ENCODE measurements around the gene ZNF438.

ZNF438 gene

DNA sequence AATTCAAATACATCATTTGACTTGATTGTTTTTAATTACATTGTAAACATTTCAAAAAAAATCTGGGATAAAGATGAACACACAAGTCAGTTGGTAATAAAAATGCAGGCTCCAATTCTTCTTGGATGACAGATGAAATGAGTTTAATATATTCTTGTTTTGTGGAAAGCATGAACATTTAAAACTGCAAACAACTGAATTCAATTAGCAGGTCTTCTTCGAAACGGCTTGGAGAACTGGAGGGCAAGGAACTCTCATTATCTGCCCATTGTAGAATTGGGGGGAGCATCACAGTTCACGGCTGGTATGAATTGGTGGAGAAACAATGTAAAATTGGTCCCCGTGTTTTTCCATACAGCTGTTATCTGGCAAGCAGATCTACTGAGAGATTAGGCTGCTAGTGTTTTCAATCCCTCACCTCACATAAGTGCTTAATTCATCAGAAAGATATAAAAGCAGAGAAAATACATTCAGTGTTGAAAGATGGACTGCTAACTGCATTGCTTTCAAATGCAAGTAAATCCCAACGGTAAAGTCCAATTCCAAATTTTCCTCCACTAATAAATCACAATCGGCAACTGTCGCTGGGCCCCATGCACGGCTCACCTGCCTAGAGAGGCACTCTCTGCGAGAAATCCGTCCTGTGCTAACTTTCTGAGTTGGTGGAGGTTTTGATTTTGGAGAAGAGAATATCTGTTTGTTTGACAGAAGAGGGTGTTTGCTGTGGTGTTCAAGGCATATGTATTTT, 199.5 kb downstream of the ZNF438 start:
- no peaks in the 10 kb centered on the region for H3K4me1 ChIP-seq (ENCODE audit: control insufficient read depth, low read length)

DNA sequence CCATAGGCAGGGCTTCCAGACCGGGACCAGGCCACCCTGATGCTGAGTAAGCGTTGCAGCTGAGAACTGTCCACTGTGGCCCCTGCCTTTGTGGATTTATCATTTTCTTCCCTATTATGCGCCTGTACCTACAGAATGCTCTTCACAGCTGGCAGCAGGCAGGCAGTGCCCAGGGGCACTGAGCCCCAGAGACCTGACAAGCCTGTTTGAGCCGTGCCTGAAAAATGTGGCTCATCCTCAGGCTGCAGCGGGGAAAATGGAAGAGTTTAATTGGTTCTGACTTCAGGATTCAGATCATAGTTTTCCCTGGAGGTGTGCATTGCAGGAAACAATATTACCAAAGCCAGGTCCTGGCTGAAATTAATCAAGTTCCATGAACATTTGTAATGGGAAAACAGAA, 200.2 kb downstream of the ZNF438 start:
- Histone ChIP-seq H3K79me2 (ENCODE audit: control insufficient read depth, low read length) (no peaks in the 10 kb centered on the region), H3K4me1 (ENCODE audit: control insufficient read depth, low read length) (no peaks in the 10 kb centered on the region), H3K27ac (ENCODE audit: low read depth, low read length) (no peak overlapping the region), H4K20me1 (ENCODE audit: control insufficient read depth, insufficient read depth, low read depth, low read length) (no peaks in the 10 kb centered on the region), H3K9me3 (ENCODE audit: control insufficient read depth, insufficient read depth, low read length) (no peaks in the 10 kb centered on the region), H3K4me2 (ENCODE audit: low read length) (no peak overlapping the region), H3K9me2 (replicated peaks; ENCODE audit: control insufficient read depth, low read length) (no peaks in the 10 kb centered on the region), H3K4me3 (ENCODE audit: low read length) (no peak overlapping the region), H3K36me3 (ENCODE audit: control insufficient read depth, low read length) (no peaks in the 10 kb centered on the region), H3F3A (ENCODE audit: control insufficient read depth, insufficient read depth) (no peaks in the 10 kb centered on the region), H3K27me3 (ENCODE audit: control insufficient read depth, low read length) (peaks cover 5% of the 10 kb centered on the region; the same call in 1 of the 2 replicates)
- TF ChIP-seq EZH2phosphoT487 (IDR thresholded peaks at IDR 0.05; ENCODE audit: borderline replicate concordance, low read length) = no peak
- TF ChIP-seq, protein P1, sequence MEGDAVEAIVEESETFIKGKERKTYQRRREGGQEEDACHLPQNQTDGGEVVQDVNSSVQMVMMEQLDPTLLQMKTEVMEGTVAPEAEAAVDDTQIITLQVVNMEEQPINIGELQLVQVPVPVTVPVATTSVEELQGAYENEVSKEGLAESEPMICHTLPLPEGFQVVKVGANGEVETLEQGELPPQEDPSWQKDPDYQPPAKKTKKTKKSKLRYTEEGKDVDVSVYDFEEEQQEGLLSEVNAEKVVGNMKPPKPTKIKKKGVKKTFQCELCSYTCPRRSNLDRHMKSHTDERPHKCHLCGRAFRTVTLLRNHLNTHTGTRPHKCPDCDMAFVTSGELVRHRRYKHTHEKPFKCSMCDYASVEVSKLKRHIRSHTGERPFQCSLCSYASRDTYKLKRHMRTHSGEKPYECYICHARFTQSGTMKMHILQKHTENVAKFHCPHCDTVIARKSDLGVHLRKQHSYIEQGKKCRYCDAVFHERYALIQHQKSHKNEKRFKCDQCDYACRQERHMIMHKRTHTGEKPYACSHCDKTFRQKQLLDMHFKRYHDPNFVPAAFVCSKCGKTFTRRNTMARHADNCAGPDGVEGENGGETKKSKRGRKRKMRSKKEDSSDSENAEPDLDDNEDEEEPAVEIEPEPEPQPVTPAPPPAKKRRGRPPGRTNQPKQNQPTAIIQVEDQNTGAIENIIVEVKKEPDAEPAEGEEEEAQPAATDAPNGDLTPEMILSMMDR (IDR thresholded peaks at IDR 0.05; ENCODE audit: low read depth, low read length, poor library complexity, severe bottlenecking) = no peak

More for the DNA sequence above, 199.5 kb downstream of the ZNF438 start:
- H3K27me3 ChIP-seq (ENCODE audit: control insufficient read depth, low read length) = peaks cover 5% of the 10 kb centered on the region; the same call in 1 of the 2 replicates
- H3K4me2 ChIP-seq (ENCODE audit: low read length) = no peak overlapping the region
- TF ChIP-seq, protein P1 (IDR thresholded peaks at IDR 0.05; ENCODE audit: low read depth, low read length, poor library complexity, severe bottlenecking) = no peak
- TF ChIP-seq EZH2phosphoT487 (IDR thresholded peaks at IDR 0.05; ENCODE audit: borderline replicate concordance, low read length) = no peak
- no peaks in the 10 kb centered on the region for H3K36me3 ChIP-seq (ENCODE audit: control insufficient read depth, low read length)
- H3K79me2 ChIP-seq (ENCODE audit: control insufficient read depth, low read length) = no peaks in the 10 kb centered on the region
- no peaks in the 10 kb centered on the region for H3F3A ChIP-seq (ENCODE audit: control insufficient read depth, insufficient read depth)
- no peaks in the 10 kb centered on the region for H4K20me1 ChIP-seq (ENCODE audit: control insufficient read depth, insufficient read depth, low read depth, low read length)
- no peak overlapping the region for H3K27ac ChIP-seq (ENCODE audit: low read depth, low read length)
- no peaks in the 10 kb centered on the region for H3K9me3 ChIP-seq (ENCODE audit: control insufficient read depth, insufficient read depth, low read length)
- H3K4me3 ChIP-seq (ENCODE audit: low read length) = no peak overlapping the region
- H3K9me2 ChIP-seq (replicated peaks; ENCODE audit: control insufficient read depth, low read length) = no peaks in the 10 kb centered on the region

DNA sequence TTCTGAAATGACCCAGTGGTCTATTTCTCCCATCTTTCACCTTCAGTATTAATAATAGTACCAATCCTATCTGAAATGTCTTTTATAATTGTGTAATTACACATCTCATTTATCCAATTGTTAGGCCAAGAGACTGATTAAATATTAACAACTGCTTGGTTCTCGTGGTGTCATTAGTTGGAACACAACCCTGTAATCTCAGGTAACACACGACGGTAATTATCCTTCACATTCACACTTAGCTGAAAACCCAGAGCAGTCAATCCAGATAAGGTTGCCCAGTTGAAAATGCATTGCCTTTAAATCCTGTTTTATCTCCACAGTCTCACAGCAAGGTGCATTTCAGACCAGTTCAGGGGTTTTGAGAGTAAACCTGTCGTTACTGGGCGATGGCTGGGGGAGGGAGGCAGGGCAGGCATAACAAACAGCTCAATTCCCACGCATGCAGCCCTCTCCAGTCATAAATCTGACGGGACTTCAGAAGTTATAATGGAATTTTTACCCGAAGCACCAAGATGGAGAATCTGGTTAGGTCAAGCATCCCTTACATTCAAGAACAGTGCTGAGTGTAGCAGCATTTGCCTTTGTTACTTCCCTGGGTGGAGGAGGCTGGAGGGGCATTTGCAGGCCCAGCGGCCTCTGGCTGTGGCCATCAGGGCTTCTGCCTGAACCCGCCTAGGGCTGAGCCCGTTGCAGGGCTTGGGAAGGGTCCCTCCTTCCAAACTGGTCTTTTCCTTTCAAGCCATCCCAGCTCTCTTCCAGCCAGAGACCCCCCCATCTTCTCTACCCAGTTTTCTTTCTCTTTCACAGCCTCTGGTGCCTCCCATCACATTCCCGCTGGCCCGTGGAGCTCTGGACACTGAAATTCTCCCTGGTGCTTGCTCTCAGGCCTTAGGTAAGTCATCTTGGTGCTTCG, 201.1 kb downstream of the ZNF438 start:
- TF ChIP-seq, protein P1 (IDR thresholded peaks at IDR 0.05; ENCODE audit: low read depth, low read length, poor library complexity, severe bottlenecking) = no peak
- no peak for TF ChIP-seq EZH2phosphoT487 (IDR thresholded peaks at IDR 0.05; ENCODE audit: borderline replicate concordance, low read length)
- H3K4me3 ChIP-seq (ENCODE audit: low read length) = no peak overlapping the region

More for the DNA sequence above, 201.1 kb downstream of the ZNF438 start:
- H3F3A ChIP-seq (ENCODE audit: control insufficient read depth, insufficient read depth) = no peaks in the 10 kb centered on the region
- peaks cover 5% of the 10 kb centered on the region; the same call in 1 of the 2 replicates for H3K27me3 ChIP-seq (ENCODE audit: control insufficient read depth, low read length)
- H3K9me3 ChIP-seq (ENCODE audit: control insufficient read depth, insufficient read depth, low read length) = no peaks in the 10 kb centered on the region
- no peaks in the 10 kb centered on the region for H4K20me1 ChIP-seq (ENCODE audit: control insufficient read depth, insufficient read depth, low read depth, low read length)
- no peaks in the 10 kb centered on the region for H3K9me2 ChIP-seq (replicated peaks; ENCODE audit: control insufficient read depth, low read length)
- H3K4me1 ChIP-seq (ENCODE audit: control insufficient read depth, low read length) = no peaks in the 10 kb centered on the region
- H3K4me2 ChIP-seq (ENCODE audit: low read length) = no peak overlapping the region
- no peaks in the 10 kb centered on the region for H3K79me2 ChIP-seq (ENCODE audit: control insufficient read depth, low read length)
- no peak overlapping the region for H3K27ac ChIP-seq (ENCODE audit: low read depth, low read length)
- H3K36me3 ChIP-seq (ENCODE audit: control insufficient read depth, low read length) = no peaks in the 10 kb centered on the region

Data from DOHH2 (cell line).